RWPE1 (cell line): ENCODE results near the gene BLTP3A.
"Not testable (repeated sequence)": the region's sequence is repeated elsewhere in the genome, so short reads cannot be mapped to it uniquely, and the experiment has no call there.

ENCODE experiments used
- CTCF ChIA-PET: fragments of 350-600 bp; sonication (Branson Sonifier 250); formaldehyde crosslinking; extraction: SDS; loops from one replicate; lab custom pipeline; 2021; lab: Yijun Ruan, JAX
- POLR2A ChIA-PET: fragments of 400-600 bp; formaldehyde crosslinking; extraction: SDS; loops from one replicate; lab custom pipeline; 2020; ENCODE audit warnings: antibody characterized with exemption; ENCODE audit not compliant: low non-redundant PET; lab: Yijun Ruan, JAX
- DNase-seq: peaks from one replicate; pipeline ENCODE4 v3.0.0; 2012; ENCODE audit warnings: low spot score
- H3K27ac ChIP-seq: fragments of 450-650 bp; 2 replicates; pipeline ENCODE4 v1.5.1; 2017
- CTCF ChIP-seq: fragments of 450-650 bp; conservative IDR thresholded peaks from 2 replicates; pipeline ENCODE4 v1.5.1; 2017; ENCODE audit warnings: low read depth, mild to moderate bottlenecking

Gene BLTP3A

GRCh38 chr6:34768148-34768547 lies 23.7 kb upstream of the BLTP3A start:
- H3K27ac ChIP-seq = no peak overlapping the region
- no peak for DNase-seq
- ChIA-PET CTCF (no interaction called here), POLR2A (no interaction called here)
- TF ChIP-seq CTCF = no peak

- no peak for DNase-seq
- H3K27ac ChIP-seq = no peak overlapping the region
- POLR2A ChIA-PET = interaction anchor here (0.7 kb wide), 1 partner anchor 26 kb away, joined by 6 read pairs; no protein-coding TSS in a partner anchor
- CTCF ChIA-PET = interaction anchor here (0.7 kb wide), 1 partner anchor 563 kb away, joined by 3 read pairs; no protein-coding TSS in a partner anchor
- TF ChIP-seq CTCF = no peak
Observed at GRCh38 chr6:34771727-34772126, 20.2 kb upstream of the BLTP3A start.

- ChIA-PET POLR2A (no interaction called here), CTCF (interaction anchor here (1.0 kb wide), 1 partner anchor 34 kb away, joined by 3 read pairs; no protein-coding TSS in a partner anchor)
- DNase-seq = no peak
- no peak for TF ChIP-seq CTCF
- H3K27ac ChIP-seq = no peak overlapping the region
Observed at GRCh38 chr6:34772940-34773339, 18.9 kb upstream of the BLTP3A start.

GRCh38 chr6:34773916-34774315 lies 18.0 kb upstream of the BLTP3A start:
- TF ChIP-seq CTCF = no peak

GRCh38 chr6:34774967-34775366 lies 16.9 kb upstream of the BLTP3A start:
- ChIA-PET POLR2A (no interaction called here), CTCF (no interaction called here)
- H3K27ac ChIP-seq = no peak overlapping the region
- TF ChIP-seq CTCF = no peak
- no peak for DNase-seq

More at GRCh38 chr6:34773916-34774315, 18.0 kb upstream of the BLTP3A start:
- DNase-seq = no peak
- CTCF ChIA-PET = interaction anchor here (0.6 kb wide), 1 partner anchor 10 kb away, joined by 4 read pairs; no protein-coding TSS in a partner anchor
- H3K27ac ChIP-seq = no peak overlapping the region
- POLR2A ChIA-PET = interaction anchor here (0.6 kb wide), 1 partner anchor 393 kb away, joined by 3 read pairs; no protein-coding TSS in a partner anchor

- CTCF ChIA-PET, H3K27ac ChIP-seq, POLR2A ChIA-PET, DNase-seq: not testable (repeated sequence)
Observed at GRCh38 chr6:34785375-34785774, 6.5 kb upstream of the BLTP3A start.

- H3K27ac ChIP-seq, POLR2A ChIA-PET, DNase-seq, CTCF ChIA-PET: not testable (repeated sequence)
Observed at GRCh38 chr6:34787152-34787551, 4.7 kb upstream of the BLTP3A start.
